Upper lobe of left lung (tissue), 4 donors: ENCODE measurements around the gene PHF1.

Experiments used
- CTCF ChIP-seq, 6 experiments: fragments of 450-650 bp in 4 of 6; fragments of 200-600 bp in 2 of 6; sonication (generic) in 2 of 6; IDR thresholded peaks; one replicate each; pipeline ENCODE4 v1.5.1; 2016 to 2019; ENCODE audit warnings: antibody characterized with exemption in 6 of 6
- EP300 ChIP-seq, 4 donors: sonication (generic); formaldehyde crosslinking; IDR thresholded peaks; one replicate each; pipeline ENCODE4 v1.5.1; 2017; ENCODE audit warnings: antibody characterized with exemption in 4 of 4, control low read depth in 2 of 4

- no peak for TF ChIP-seq CTCF (IDR thresholded peaks at IDR 0.05)
- no peak for TF ChIP-seq EP300 (IDR thresholded peaks at IDR 0.05)
These were observed 1.6 kb downstream of the PHF1 start for GRCh38 chr6:33412140-33413009.
